Measurements from ENCODE around the gene UBE3B.
A peak's percentile ranks its signal among the peaks of the same experiment; 100 is the strongest.

Gene UBE3B

GRCh38 chr12:109568486-109568885, 91.1 kb downstream of the UBE3B start:
- H4K8ac ChIP-seq (ENCODE audit: low read depth, low read length) = no peak overlapping the region
- no peak overlapping the region for H3K4me3 ChIP-seq (ENCODE audit: low read depth, low read length)
- no peak overlapping the region for H3K27ac ChIP-seq (ENCODE audit: low read depth, low read length)
- no peak overlapping the region for H3K14ac ChIP-seq (ENCODE audit: low read length)
- peaks cover 3% of the 10 kb centered on the region for H3K79me2 ChIP-seq (ENCODE audit: control insufficient read depth, insufficient read depth, low read length, poor library complexity)
- H3K4me1 ChIP-seq (ENCODE audit: control insufficient read depth in 1 of 2, insufficient read depth in 2 of 2, low read length in 2 of 2) = peaks cover 0 to 6% of the 10 kb centered on the region in 2 experiments
- H2AK5ac ChIP-seq (ENCODE audit: low read length) = no peak overlapping the region
- H4K12ac ChIP-seq (ENCODE audit: low read depth, low read length) = no peak overlapping the region
- H3K9me3 ChIP-seq (ENCODE audit: insufficient read depth, low read depth, low read length) = no peaks in the 10 kb centered on the region
- H2AFZ ChIP-seq (ENCODE audit: insufficient read depth, low read length, poor library complexity) = no peak overlapping the region
- H3K23ac ChIP-seq (ENCODE audit: low read length) = no peak overlapping the region
- no peak overlapping the region for H3K9ac ChIP-seq (ENCODE audit: low read length)
- no peak overlapping the region for H4K91ac ChIP-seq (ENCODE audit: low read depth, low read length)
- no peak overlapping the region for H2BK12ac ChIP-seq (ENCODE audit: low read length)
- H2BK120ac ChIP-seq (ENCODE audit: insufficient read depth, low read length, poor library complexity) = no peak overlapping the region
- no peak overlapping the region for H3K4me2 ChIP-seq (ENCODE audit: low read length)
- peaks cover 39 to 42% of the 10 kb centered on the region in 2 experiments for H3K36me3 ChIP-seq (ENCODE audit: control insufficient read depth in 1 of 2, insufficient read depth in 2 of 2, low read length in 2 of 2)
- no peak overlapping the region for H3K18ac ChIP-seq (ENCODE audit: low read length)
- no peaks in the 10 kb centered on the region for H3K27me3 ChIP-seq (ENCODE audit: insufficient read depth, low read length)
- no peak for DNase-seq
- no peak overlapping the region for H3K4ac ChIP-seq (ENCODE audit: low read depth, low read length)
- H3K79me1 ChIP-seq (ENCODE audit: low read length) = peaks cover 6% of the 10 kb centered on the region
- 100% methylated on average over 2 of the region's 7 CpGs for WGBS (ENCODE audit: extremely low coverage, insufficient coverage, insufficient read length)
- no peak overlapping the region for H2BK5ac ChIP-seq (ENCODE audit: low read depth, low read length, poor library complexity)

- Histone ChIP-seq H3K23ac (ENCODE audit: low read length) (no peak overlapping the region), H3K14ac (ENCODE audit: low read length) (no peak overlapping the region), H3K9me3 (ENCODE audit: insufficient read depth, low read depth, low read length) (no peaks in the 10 kb centered on the region), H3K27ac (ENCODE audit: low read depth, low read length) (no peak overlapping the region), H3K18ac (ENCODE audit: low read length) (no peak overlapping the region), H2BK12ac (ENCODE audit: low read length) (no peak overlapping the region), H3K79me2 (ENCODE audit: control insufficient read depth, insufficient read depth, low read length, poor library complexity) (peaks cover 5% of the 10 kb centered on the region), H3K4me2 (ENCODE audit: low read length) (peak overlapping the region; percentile 80), H3K9ac (ENCODE audit: low read length) (no peak overlapping the region), H3K27me3 (ENCODE audit: insufficient read depth, low read length) (no peaks in the 10 kb centered on the region), H3K36me3 (ENCODE audit: control insufficient read depth in 1 of 2, insufficient read depth in 2 of 2, low read length in 2 of 2) (peaks cover 20 to 24% of the 10 kb centered on the region in 2 experiments), H3K4me3 (ENCODE audit: low read depth, low read length) (no peak overlapping the region), H3K79me1 (ENCODE audit: low read length) (peaks cover 8% of the 10 kb centered on the region), H3K4ac (ENCODE audit: low read depth, low read length) (no peak overlapping the region), H3K4me1 (ENCODE audit: control insufficient read depth in 1 of 2, insufficient read depth in 2 of 2, low read length in 2 of 2) (peaks cover 5 to 12% of the 10 kb centered on the region in 2 experiments), H2BK5ac (ENCODE audit: low read depth, low read length, poor library complexity) (no peak overlapping the region), H4K8ac (ENCODE audit: low read depth, low read length) (no peak overlapping the region), H2AFZ (ENCODE audit: insufficient read depth, low read length, poor library complexity) (no peak overlapping the region), H4K91ac (ENCODE audit: low read depth, low read length) (no peak overlapping the region), H4K12ac (ENCODE audit: low read depth, low read length) (no peak overlapping the region), H2AK5ac (ENCODE audit: low read length) (no peak overlapping the region), H2BK120ac (ENCODE audit: insufficient read depth, low read length, poor library complexity) (no peak overlapping the region)
- no peak for DNase-seq
- WGBS (ENCODE audit: extremely low coverage, insufficient coverage, insufficient read length) = no CpG with 5 or more reads among the region's 5 CpGs
Observed at GRCh38 chr12:109571773-109572505, 94.5 kb downstream of the UBE3B start.

- peaks cover 21 to 25% of the 10 kb centered on the region in 2 experiments for H3K36me3 ChIP-seq (ENCODE audit: control insufficient read depth in 1 of 2, insufficient read depth in 2 of 2, low read length in 2 of 2)
Observed at GRCh38 chr12:109572506-109572845, 95.0 kb downstream of the UBE3B start.

GRCh38 chr12:109573029-109573913, 95.8 kb downstream of the UBE3B start, which contains the start of the genes MMAB and MVK:
Gene MMAB (minus strand): TSS chr12:109573504. CDS start chr12:109573480, 24 bp downstream.
Gene MVK (plus strand): TSS chr12:109573794. CDS start chr12:109574823, 1,029 bp downstream.
- Histone ChIP-seq H3K4me3 (ENCODE audit: low read depth, low read length) (peak within 1 kb of the TSS; percentile 90), H3K14ac (ENCODE audit: low read length) (peak within 1 kb of the TSS; percentile 92), H2BK5ac (ENCODE audit: low read depth, low read length, poor library complexity) (peak within 1 kb of the TSS; percentile 89), H3K36me3 (ENCODE audit: control insufficient read depth in 1 of 2, insufficient read depth in 2 of 2, low read length in 2 of 2) (peaks cover 23 to 28% of the 10 kb centered on the region in 2 experiments), H2BK120ac (ENCODE audit: insufficient read depth, low read length, poor library complexity) (peak within 1 kb of the TSS; percentile 88), H2BK12ac (ENCODE audit: low read length) (peak within 1 kb of the TSS; percentile 7), H3K27ac (ENCODE audit: low read depth, low read length) (peak within 1 kb of the TSS; percentile 74), H2AK5ac (ENCODE audit: low read length) (peak within 1 kb of the TSS; percentile 60), H4K91ac (ENCODE audit: low read depth, low read length) (peak within 1 kb of the TSS; percentile 88), H4K12ac (ENCODE audit: low read depth, low read length) (peak within 1 kb of the TSS; percentile 93), H4K8ac (ENCODE audit: low read depth, low read length) (peak within 1 kb of the TSS; percentile 74), H3K79me2 (ENCODE audit: control insufficient read depth, insufficient read depth, low read length, poor library complexity) (peaks cover 5% of the 10 kb centered on the region), H3K9ac (ENCODE audit: low read length) (peak within 1 kb of the TSS; percentile 90), H3K9me3 (ENCODE audit: insufficient read depth, low read depth, low read length) (no peaks in the 10 kb centered on the region), H3K23ac (ENCODE audit: low read length) (no peak within 1 kb of the TSS), H2AFZ (ENCODE audit: insufficient read depth, low read length, poor library complexity) (peak within 1 kb of the TSS; percentile 85), H3K27me3 (ENCODE audit: insufficient read depth, low read length) (no peaks in the 10 kb centered on the region), H3K4me2 (ENCODE audit: low read length) (peak within 1 kb of the TSS; percentile 80), H3K4ac (ENCODE audit: low read depth, low read length) (peak within 1 kb of the TSS; percentile 72), H3K18ac (ENCODE audit: low read length) (peak within 1 kb of the TSS; percentile 87), H3K79me1 (ENCODE audit: low read length) (peaks cover 8% of the 10 kb centered on the region), H3K4me1 (ENCODE audit: control insufficient read depth in 1 of 2, insufficient read depth in 2 of 2, low read length in 2 of 2) (peaks cover 5 to 12% of the 10 kb centered on the region in 2 experiments)
- WGBS (ENCODE audit: extremely low coverage, insufficient coverage, insufficient read length) = no CpG with 5 or more reads among the region's 74 CpGs
- peak; percentile 100 for DNase-seq

More at GRCh38 chr12:109572506-109572845, 95.0 kb downstream of the UBE3B start:
- H3K23ac ChIP-seq (ENCODE audit: low read length) = no peak overlapping the region
- H2AFZ ChIP-seq (ENCODE audit: insufficient read depth, low read length, poor library complexity) = no peak overlapping the region
- H2AK5ac ChIP-seq (ENCODE audit: low read length) = no peak overlapping the region
- no peak for DNase-seq
- no peak overlapping the region for H2BK12ac ChIP-seq (ENCODE audit: low read length)
- peak overlapping the region; percentile 80 for H3K4me2 ChIP-seq (ENCODE audit: low read length)
- no peak overlapping the region for H3K27ac ChIP-seq (ENCODE audit: low read depth, low read length)
- H4K12ac ChIP-seq (ENCODE audit: low read depth, low read length) = no peak overlapping the region
- no peaks in the 10 kb centered on the region for H3K9me3 ChIP-seq (ENCODE audit: insufficient read depth, low read depth, low read length)
- no peak overlapping the region for H2BK120ac ChIP-seq (ENCODE audit: insufficient read depth, low read length, poor library complexity)
- no peak overlapping the region for H4K91ac ChIP-seq (ENCODE audit: low read depth, low read length)
- H2BK5ac ChIP-seq (ENCODE audit: low read depth, low read length, poor library complexity) = no peak overlapping the region
- no peak overlapping the region for H3K18ac ChIP-seq (ENCODE audit: low read length)
- no CpG with 5 or more reads among the region's 3 CpGs for WGBS (ENCODE audit: extremely low coverage, insufficient coverage, insufficient read length)
- peaks cover 5% of the 10 kb centered on the region for H3K79me2 ChIP-seq (ENCODE audit: control insufficient read depth, insufficient read depth, low read length, poor library complexity)
- no peak overlapping the region for H3K4ac ChIP-seq (ENCODE audit: low read depth, low read length)
- H3K27me3 ChIP-seq (ENCODE audit: insufficient read depth, low read length) = no peaks in the 10 kb centered on the region
- H4K8ac ChIP-seq (ENCODE audit: low read depth, low read length) = no peak overlapping the region
- H3K9ac ChIP-seq (ENCODE audit: low read length) = no peak overlapping the region
- H3K79me1 ChIP-seq (ENCODE audit: low read length) = peaks cover 8% of the 10 kb centered on the region
- peaks cover 5 to 12% of the 10 kb centered on the region in 2 experiments for H3K4me1 ChIP-seq (ENCODE audit: control insufficient read depth in 1 of 2, insufficient read depth in 2 of 2, low read length in 2 of 2)
- H3K14ac ChIP-seq (ENCODE audit: low read length) = no peak overlapping the region
- no peak overlapping the region for H3K4me3 ChIP-seq (ENCODE audit: low read depth, low read length)

Data from trophoblast cell (in vitro differentiated cells and primary cell).